ENCODE results near the gene ATP11C.

DNA sequence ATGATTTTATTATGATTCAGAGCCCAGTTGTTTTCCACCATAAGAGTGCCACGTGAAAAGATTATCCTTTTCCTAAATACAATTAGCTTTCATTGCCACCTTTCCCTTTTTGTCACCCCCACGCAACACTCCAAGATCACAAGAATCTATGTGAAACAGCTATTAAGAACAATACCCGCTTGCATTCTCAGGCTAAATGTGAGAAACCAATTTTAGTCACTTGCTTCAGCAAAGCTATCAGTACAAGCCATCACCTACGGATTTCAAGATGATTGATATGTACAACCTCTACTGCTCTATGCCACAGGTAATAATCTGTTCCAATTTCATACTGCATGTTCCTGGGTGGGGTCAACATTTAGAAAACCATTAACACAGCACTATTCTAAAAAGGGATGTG, 2.5 kb downstream of the ATP11C start:
- TF ChIP-seq, protein P1, sequence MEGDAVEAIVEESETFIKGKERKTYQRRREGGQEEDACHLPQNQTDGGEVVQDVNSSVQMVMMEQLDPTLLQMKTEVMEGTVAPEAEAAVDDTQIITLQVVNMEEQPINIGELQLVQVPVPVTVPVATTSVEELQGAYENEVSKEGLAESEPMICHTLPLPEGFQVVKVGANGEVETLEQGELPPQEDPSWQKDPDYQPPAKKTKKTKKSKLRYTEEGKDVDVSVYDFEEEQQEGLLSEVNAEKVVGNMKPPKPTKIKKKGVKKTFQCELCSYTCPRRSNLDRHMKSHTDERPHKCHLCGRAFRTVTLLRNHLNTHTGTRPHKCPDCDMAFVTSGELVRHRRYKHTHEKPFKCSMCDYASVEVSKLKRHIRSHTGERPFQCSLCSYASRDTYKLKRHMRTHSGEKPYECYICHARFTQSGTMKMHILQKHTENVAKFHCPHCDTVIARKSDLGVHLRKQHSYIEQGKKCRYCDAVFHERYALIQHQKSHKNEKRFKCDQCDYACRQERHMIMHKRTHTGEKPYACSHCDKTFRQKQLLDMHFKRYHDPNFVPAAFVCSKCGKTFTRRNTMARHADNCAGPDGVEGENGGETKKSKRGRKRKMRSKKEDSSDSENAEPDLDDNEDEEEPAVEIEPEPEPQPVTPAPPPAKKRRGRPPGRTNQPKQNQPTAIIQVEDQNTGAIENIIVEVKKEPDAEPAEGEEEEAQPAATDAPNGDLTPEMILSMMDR (IDR thresholded peaks at IDR 0.05), result no peak
- TF ChIP-seq POLR2A (IDR thresholded peaks at IDR 0.05) (no peak), POLR2AphosphoS5 (IDR thresholded peaks at IDR 0.05) (no peak), EP300 (IDR thresholded peaks at IDR 0.05; ENCODE audit: low read depth) (no peak)

Data from transverse colon (tissue), 4 donors.